ENCODE measurements around the gene SLC2A9.

SLC2A9 gene

DNA sequence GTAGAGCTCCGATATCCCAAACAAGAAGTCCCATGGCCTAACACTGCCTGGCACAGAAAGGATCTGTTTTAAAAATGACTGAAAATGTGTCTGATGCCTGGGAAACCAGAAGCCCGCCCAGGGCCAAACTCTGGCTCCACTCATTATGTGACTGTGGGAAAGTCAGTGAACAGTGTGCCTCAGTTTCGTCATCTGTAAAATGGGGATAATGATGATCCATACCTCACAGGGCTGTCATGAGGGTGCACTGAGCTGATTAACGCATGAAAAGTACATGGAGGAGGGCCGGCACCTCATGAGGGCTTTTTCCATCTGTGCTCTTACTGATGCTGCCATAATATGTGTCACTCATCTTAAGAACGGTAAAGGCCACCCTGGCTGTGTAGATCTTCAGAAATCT, 5.1 kb downstream of the SLC2A9 start:
- H3K4me3 ChIP-seq (ENCODE audit: control insufficient read depth, low read depth, low read length) = no peak overlapping the region
- no peak for DNase-seq (ENCODE audit: low read depth)
- TF ChIP-seq, protein P1, sequence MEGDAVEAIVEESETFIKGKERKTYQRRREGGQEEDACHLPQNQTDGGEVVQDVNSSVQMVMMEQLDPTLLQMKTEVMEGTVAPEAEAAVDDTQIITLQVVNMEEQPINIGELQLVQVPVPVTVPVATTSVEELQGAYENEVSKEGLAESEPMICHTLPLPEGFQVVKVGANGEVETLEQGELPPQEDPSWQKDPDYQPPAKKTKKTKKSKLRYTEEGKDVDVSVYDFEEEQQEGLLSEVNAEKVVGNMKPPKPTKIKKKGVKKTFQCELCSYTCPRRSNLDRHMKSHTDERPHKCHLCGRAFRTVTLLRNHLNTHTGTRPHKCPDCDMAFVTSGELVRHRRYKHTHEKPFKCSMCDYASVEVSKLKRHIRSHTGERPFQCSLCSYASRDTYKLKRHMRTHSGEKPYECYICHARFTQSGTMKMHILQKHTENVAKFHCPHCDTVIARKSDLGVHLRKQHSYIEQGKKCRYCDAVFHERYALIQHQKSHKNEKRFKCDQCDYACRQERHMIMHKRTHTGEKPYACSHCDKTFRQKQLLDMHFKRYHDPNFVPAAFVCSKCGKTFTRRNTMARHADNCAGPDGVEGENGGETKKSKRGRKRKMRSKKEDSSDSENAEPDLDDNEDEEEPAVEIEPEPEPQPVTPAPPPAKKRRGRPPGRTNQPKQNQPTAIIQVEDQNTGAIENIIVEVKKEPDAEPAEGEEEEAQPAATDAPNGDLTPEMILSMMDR (IDR thresholded peaks at IDR 0.05; ENCODE audit: control insufficient read depth, insufficient read depth, low read depth, low read length, missing control alignments) = no peak

DNA sequence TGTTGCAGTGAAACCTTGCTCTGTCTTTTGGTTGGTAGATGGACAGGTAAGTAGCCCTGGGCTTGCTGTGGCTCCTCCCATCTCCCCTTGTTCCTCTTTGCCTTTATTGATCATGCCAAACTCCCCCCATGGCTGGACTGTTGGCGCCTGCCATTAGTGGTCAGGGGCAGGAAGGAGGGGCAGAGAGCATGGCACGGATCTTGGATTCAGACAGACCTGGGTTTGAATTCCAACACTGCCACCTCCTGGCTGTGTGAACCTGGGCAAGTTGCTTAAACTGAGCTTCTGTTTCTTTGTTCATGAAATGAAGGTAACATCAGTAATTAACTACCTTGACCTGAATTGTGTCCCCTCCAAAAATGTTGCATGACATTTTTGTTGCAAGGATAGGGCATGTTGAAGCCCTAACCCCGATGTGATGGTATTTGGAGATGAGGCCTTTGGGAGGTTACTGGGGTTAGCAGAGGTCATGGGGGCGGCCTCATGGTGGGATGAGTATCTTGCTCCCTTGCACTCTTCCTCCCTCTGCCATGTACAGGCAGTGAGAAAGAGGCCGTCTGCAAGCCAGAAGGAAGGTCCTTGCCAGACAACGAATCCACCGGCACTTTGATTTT, 6.0 kb downstream of the SLC2A9 start:
- no peak overlapping the region for H3K4me3 ChIP-seq (ENCODE audit: control insufficient read depth, low read depth, low read length)
- no peak for DNase-seq (ENCODE audit: low read depth)
- TF ChIP-seq, protein P1 (IDR thresholded peaks at IDR 0.05; ENCODE audit: control insufficient read depth, insufficient read depth, low read depth, low read length, missing control alignments) = peak; percentile 46

DNA sequence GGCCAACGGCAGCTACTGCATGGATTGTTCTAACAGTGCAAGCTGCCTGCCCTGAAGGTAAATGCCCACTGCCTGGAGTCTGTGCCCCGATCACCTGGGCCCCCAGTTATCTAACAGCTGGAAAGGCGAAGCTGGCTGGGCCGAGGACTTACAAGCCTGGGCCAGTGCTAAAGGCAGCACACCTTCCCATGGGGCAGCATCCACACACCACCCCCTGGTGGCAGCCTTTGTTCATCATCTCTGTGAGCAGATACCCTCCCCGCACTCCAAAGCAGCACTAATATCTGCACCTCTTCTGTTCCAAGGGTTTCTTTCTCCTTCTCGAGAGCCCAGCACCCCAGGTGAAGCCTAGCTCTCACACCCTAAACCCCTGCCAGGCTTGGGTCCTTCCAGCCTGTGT, 7.6 kb downstream of the SLC2A9 start:
- TF ChIP-seq, protein P1 (IDR thresholded peaks at IDR 0.05; ENCODE audit: control insufficient read depth, insufficient read depth, low read depth, low read length, missing control alignments) = peak; percentile 51
- H3K4me3 ChIP-seq (ENCODE audit: control insufficient read depth, low read depth, low read length) = no peak overlapping the region
- DNase-seq (ENCODE audit: low read depth) = no peak

DNA sequence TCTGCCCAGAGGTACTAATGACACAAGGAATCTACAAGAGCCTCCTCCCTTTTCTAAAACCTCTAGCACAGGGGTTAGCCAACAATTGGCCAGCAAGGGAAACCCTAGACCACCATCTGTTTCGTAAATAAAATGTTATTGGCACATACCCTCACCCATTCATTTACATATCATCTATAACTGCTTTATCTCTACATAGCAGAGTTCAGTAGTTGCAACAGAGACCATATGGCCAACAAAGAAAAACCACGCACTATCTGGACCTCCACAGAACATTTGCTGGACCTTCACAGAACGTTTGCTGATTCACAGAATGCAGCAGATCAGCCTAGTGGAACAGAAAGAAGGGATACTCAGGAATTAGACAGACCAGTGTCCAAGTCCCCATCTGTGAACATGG, 9.4 kb downstream of the SLC2A9 start:
- H3K4me3 ChIP-seq (ENCODE audit: control insufficient read depth, low read depth, low read length) = no peak overlapping the region
- TF ChIP-seq, protein P1 (IDR thresholded peaks at IDR 0.05; ENCODE audit: control insufficient read depth, insufficient read depth, low read depth, low read length, missing control alignments) = no peak
- no peak for DNase-seq (ENCODE audit: low read depth)

DNA sequence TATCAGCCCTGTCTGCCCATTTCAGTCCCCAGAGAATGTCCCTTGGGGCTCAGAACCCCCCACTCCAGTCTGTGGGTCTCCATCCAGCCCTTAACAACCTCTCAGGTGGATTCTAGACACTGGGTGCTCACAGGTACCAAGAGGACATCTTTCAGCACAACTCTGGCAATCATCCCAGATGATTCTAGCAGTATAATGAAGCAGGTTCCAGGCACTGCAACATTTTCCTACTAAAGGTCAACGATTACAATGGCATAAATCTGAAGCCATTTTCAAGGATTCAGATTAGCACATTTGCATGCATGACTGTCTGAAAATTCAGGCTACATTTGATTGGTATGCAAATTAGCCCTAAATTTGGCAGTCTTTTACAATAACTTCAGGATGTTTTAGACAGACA, 10.0 kb downstream of the SLC2A9 start:
- H3K4me3 ChIP-seq (ENCODE audit: control insufficient read depth, low read depth, low read length) = no peak overlapping the region
- TF ChIP-seq, protein P1 (IDR thresholded peaks at IDR 0.05; ENCODE audit: control insufficient read depth, insufficient read depth, low read depth, low read length, missing control alignments) = no peak
- no peak for DNase-seq (ENCODE audit: low read depth)

DNA sequence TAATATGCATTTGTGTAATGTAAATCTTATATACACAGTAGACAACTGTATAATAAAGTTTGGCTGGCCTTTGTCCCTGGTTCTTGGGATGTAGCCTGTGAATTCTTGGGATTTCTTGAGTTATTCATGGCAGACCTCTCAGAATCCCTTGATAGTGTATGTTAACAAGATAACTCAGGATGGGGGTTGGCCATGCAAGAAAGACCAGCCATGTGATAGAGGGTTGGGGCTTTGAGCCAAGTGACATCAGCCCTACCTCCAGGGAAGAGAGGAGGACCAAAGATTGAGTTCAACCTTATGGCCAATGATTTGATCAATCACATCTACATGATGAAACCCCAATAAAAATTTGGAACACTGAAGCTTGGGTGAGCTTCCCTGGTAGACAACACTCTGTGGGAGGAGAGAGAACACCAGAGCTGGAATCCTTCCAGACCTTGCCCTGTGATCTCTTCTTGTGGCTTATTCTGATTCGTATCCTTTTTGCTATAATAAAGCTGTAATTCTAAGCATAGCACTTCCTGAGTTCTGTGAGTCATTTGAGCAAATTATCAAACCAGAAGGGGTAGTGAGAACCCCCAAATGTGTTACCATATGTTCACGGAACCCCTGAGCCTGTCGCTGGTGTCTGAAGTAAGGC, 11.3 kb downstream of the SLC2A9 start:
- TF ChIP-seq, protein P1 (IDR thresholded peaks at IDR 0.05; ENCODE audit: control insufficient read depth, insufficient read depth, low read depth, low read length, missing control alignments) = no peak
- no peak overlapping the region for H3K4me3 ChIP-seq (ENCODE audit: control insufficient read depth, low read depth, low read length)
- no peak for DNase-seq (ENCODE audit: low read depth)

Measured in AG09309 (cell line).